HL-60 (cell line): Measurements from ENCODE around the gene RASSF5.

ENCODE experiments used
- DNase-seq, 2 experiments: peaks; one replicate each; pipeline ENCODE4 v3.0.0-alpha.2; 2010 to 2020; ENCODE audit warnings: low read depth in 1 of 2, low spot score in 1 of 2
- H3K27ac ChIP-seq: fragments of 250-450 bp; sonication (Bioruptor Pico); replicated peaks from 2 replicates; pipeline ENCODE4 v1.5.1; 2020; ENCODE audit warnings: mild to moderate bottlenecking, moderate library complexity
- H3K27me3 ChIP-seq: fragments of 250-450 bp; sonication (Bioruptor Pico); 2 replicates; pipeline ENCODE4 v1.5.1; 2021; ENCODE audit warnings: mild to moderate bottlenecking, moderate library complexity; ENCODE audit not compliant: insufficient read depth, poor library complexity, severe bottlenecking
- H3K4me3 ChIP-seq: replicated peaks from 2 replicates; pipeline ENCODE4 v1.5.1; 2011; ENCODE audit warnings: mild to moderate bottlenecking, control low read depth, low read length; ENCODE audit not compliant: insufficient read depth
- GABPA ChIP-seq: IDR thresholded peaks from 2 replicates; pipeline ENCODE4 v1.6.1; 2012; ENCODE audit warnings: low read depth
- POLR2AphosphoS5 ChIP-seq: IDR thresholded peaks from 2 replicates; pipeline ENCODE4 v1.6.1; 2012; ENCODE audit warnings: low read depth
- SPI1 ChIP-seq: IDR thresholded peaks from 2 replicates; pipeline ENCODE4 v1.6.1; 2012; ENCODE audit warnings: low read depth, mild to moderate bottlenecking, borderline replicate concordance
- TF ChIP-seq, protein P1 (sequence below): IDR thresholded peaks from 2 replicates; pipeline ENCODE4 v1.6.1; 2012; ENCODE audit warnings: low read depth; ENCODE audit not compliant: insufficient replicate concordance
- TF ChIP-seq, protein P2 (sequence below): IDR thresholded peaks from one replicate; pipeline ENCODE4 v1.5.1; 2011; ENCODE audit warnings: low read length, control low read depth, inconsistent platforms; ENCODE audit not compliant: insufficient read depth

Gene RASSF5

DNA sequence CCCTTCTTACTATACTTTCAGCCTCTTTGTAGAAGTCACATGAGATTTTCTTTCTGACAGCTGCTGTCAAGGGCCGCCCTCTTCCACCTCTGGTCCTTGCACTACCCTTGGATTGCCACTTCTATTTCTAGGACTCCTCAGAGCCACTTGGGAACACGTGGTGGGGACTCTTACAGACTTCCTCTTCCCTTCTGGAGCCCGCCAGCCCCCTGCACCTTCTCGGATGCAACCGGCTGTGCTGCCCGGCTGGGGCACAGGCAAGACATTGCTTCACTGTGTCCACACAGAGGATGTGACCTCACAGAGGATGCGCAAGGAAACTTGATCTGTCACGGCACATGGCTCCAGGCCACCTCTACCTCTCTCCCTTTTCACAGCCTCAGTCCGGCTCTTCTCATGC is 39.4 kb upstream of the RASSF5 start:
- Histone ChIP-seq H3K27ac (peak overlapping the region; percentile 75), H3K27me3 (no peaks in the 10 kb centered on the region), H3K4me3 (no peak overlapping the region)
- peak; percentile 89 to 98 for DNase-seq
- TF ChIP-seq GABPA (peak; percentile 86), SPI1 (peak; percentile 95), POLR2AphosphoS5 (peak; percentile 94)
- TF ChIP-seq, protein P1, sequence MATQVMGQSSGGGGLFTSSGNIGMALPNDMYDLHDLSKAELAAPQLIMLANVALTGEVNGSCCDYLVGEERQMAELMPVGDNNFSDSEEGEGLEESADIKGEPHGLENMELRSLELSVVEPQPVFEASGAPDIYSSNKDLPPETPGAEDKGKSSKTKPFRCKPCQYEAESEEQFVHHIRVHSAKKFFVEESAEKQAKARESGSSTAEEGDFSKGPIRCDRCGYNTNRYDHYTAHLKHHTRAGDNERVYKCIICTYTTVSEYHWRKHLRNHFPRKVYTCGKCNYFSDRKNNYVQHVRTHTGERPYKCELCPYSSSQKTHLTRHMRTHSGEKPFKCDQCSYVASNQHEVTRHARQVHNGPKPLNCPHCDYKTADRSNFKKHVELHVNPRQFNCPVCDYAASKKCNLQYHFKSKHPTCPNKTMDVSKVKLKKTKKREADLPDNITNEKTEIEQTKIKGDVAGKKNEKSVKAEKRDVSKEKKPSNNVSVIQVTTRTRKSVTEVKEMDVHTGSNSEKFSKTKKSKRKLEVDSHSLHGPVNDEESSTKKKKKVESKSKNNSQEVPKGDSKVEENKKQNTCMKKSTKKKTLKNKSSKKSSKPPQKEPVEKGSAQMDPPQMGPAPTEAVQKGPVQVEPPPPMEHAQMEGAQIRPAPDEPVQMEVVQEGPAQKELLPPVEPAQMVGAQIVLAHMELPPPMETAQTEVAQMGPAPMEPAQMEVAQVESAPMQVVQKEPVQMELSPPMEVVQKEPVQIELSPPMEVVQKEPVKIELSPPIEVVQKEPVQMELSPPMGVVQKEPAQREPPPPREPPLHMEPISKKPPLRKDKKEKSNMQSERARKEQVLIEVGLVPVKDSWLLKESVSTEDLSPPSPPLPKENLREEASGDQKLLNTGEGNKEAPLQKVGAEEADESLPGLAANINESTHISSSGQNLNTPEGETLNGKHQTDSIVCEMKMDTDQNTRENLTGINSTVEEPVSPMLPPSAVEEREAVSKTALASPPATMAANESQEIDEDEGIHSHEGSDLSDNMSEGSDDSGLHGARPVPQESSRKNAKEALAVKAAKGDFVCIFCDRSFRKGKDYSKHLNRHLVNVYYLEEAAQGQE, result no peak
- TF ChIP-seq, protein P2, sequence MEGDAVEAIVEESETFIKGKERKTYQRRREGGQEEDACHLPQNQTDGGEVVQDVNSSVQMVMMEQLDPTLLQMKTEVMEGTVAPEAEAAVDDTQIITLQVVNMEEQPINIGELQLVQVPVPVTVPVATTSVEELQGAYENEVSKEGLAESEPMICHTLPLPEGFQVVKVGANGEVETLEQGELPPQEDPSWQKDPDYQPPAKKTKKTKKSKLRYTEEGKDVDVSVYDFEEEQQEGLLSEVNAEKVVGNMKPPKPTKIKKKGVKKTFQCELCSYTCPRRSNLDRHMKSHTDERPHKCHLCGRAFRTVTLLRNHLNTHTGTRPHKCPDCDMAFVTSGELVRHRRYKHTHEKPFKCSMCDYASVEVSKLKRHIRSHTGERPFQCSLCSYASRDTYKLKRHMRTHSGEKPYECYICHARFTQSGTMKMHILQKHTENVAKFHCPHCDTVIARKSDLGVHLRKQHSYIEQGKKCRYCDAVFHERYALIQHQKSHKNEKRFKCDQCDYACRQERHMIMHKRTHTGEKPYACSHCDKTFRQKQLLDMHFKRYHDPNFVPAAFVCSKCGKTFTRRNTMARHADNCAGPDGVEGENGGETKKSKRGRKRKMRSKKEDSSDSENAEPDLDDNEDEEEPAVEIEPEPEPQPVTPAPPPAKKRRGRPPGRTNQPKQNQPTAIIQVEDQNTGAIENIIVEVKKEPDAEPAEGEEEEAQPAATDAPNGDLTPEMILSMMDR, result no peak

DNA sequence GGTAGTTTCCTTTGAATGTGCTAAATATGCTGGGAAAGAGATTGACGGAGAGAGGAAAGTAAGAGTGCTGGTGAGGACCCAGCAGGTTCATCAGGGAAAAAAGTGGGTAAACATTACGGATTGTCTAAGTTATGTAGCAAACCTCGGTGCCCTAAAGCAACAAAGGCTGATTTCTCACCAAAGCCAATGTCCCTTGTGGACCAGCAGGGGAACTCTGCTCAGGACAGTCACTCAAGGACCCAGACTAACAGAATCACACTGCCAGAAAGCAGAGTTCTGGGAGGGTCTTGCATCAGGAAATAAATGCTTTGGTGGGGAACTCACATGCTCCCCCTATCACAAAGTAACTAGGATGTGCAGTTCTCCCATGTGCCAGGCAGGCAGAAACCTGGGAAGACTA is 38.8 kb upstream of the RASSF5 start:
- no peak for TF ChIP-seq SPI1
- TF ChIP-seq GABPA, result no peak
- TF ChIP-seq, protein P2, result peak; percentile 16
- TF ChIP-seq, protein P1, result no peak
- TF ChIP-seq POLR2AphosphoS5, result no peak
- Histone ChIP-seq H3K4me3 (no peak overlapping the region), H3K27me3 (no peaks in the 10 kb centered on the region), H3K27ac (peak overlapping the region; percentile 75)
- DNase-seq, result peak in 1 of 2 experiments; percentile 43

DNA sequence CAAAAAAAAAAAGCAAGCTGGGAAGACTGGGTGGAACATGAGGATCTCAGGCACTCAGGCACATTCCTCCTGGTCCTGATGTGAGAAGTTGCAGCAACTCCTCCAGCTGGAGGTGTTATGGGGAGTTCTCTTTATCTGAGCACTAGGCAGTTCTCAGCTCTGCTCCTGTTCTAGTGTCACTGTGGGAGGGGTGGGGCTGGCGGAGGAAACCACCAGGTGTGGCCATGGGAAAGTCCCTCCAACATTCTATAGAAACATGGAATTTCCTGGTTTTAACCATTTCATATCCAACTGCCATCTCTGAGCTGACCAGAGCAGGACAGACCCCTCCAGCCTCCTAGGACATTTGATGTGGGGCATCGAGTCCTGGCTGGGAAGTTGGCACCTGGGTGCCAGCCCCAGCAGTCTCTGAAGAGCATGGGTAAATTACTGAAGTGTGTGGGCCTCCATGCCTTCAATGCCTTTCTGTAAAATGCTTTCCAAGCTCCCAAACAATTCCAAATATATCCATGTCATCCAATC is 37.9 kb upstream of the RASSF5 start:
- no peak for DNase-seq
- Histone ChIP-seq H3K27ac (peak overlapping the region; percentile 71), H3K4me3 (no peak overlapping the region), H3K27me3 (no peaks in the 10 kb centered on the region)
- TF ChIP-seq, protein P1, result no peak
- TF ChIP-seq GABPA (no peak), POLR2AphosphoS5 (no peak), SPI1 (no peak)
- TF ChIP-seq, protein P2, result no peak
